Measurements from ENCODE around the gene CENPVL2.
"Not testable (repeated sequence)": the region's sequence is repeated elsewhere in the genome, so short reads cannot be mapped to it uniquely, and the experiment has no call there.

The CENPVL2 gene

DNA sequence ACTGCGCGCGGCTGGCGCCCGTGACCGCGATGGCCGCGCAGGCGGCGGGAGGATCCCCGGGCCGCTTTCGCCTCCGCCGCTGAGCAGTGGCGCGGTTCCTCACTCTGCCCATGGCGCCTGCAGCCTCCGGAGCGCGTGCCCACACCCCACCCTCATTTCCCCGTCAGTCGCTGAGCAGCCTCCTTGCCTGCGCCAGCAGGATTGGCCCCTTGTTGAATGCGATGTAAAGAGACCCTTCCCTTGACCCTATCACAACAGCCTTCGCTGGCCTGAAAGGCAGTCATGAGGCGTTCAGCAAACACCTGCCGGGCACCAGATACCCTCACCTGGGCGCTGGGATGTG lies at the start of gene CENPVL2:
Gene CENPVL2 (minus strand): TSS at position 112 of the 343 bp plus-strand sequence. CDS start 0 bp downstream, at position 112.
- not testable (repeated sequence) for DNase-seq

DNA sequence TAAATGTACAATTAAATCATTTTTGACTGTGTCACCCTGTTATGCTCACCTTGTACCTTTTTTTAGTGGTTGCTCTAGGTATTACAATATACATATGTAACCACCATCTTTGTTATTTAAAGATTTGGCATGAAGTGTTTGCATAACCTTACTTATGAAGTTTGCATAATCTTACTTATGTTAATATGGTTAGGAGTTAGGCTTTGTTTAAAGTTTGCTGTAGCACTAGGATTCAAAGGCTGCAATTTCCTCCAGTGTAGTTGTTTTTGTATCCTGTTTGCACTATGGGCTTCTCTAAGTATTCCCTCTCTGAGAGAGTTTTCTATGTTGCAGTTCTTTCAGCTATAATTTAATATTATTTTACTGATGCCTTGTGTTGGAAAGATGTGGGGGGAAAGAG lies 45.6 kb upstream of the CENPVL2 start:
- DNase-seq: no peak

DNA sequence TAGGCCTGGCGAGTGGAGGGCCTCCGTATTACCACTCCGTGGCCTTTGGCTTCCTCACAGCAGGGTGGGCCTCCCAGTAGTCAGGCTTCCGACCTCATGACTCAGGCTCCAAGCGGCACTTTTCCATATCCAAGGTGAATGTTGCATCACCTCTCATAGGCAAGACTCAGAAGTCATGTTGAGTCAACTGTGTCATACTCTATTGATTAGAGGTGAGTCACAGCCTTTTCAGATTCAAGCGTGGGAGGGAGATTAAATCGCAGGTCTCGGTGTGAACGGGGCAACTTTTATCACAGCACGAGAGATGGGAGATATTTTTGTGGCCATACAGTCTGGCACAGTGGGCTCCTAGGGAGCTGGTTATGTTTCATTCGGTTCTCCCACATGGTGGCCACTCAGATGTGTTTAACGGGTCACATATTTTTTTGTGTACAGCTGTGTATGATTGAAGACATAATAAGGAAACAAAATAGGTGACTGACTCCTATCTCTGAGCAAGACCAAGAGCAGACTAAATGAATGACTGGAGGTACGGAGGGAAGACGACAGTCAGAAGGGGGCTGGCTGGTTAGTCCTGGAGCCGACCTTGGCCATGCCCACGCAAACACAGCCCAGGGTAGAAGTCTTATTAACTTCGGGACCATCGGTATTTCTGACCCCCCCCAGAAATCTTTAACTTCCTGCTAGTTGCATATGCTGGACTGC lies 30.5 kb upstream of the CENPVL2 start:
- DNase-seq: not testable (repeated sequence)

DNA sequence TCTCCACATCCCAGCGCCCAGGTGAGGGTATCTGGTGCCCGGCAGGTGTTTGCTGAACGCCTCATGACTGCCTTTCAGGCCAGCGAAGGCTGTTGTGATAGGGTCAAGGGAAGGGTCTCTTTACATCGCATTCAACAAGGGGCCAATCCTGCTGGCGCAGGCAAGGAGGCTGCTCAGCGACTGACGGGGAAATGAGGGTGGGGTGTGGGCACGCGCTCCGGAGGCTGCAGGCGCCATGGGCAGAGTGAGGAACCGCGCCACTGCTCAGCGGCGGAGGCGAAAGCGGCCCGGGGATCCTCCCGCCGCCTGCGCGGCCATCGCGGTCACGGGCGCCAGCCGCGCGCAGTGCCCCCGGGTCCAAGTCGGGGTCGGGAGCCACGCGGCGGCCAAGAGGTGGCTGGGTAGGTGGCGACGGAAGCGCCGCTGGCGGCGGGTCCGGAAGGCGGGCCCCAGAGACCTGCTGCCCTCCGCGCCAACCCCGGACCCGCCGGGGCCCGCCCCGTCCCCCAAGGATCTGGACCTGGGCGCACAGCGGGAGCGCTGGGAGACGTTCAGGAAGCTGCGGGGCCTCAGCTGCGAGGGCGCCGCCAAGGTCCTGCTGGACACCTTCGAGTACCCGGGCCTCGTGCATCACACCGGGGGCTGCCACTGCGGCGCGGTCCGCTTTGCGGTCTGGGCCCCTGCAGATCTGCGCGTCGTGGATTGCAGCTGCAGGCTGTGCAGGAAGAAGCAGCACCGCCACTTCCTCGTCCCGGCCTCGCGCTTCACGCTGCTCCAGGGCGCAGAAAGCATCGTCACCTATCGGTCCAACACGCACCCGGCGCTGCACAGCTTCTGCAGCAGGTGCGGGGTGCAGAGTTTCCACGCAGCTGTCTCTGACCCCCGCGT lies 27.9 kb upstream of the CENPVL2 start, which contains the start of gene CENPVL1:
Gene CENPVL1 (plus strand): TSS at position 236 of the 888 bp plus-strand sequence. CDS start 0 bp downstream, at position 236.
- DNase-seq: not testable (repeated sequence)

DNA sequence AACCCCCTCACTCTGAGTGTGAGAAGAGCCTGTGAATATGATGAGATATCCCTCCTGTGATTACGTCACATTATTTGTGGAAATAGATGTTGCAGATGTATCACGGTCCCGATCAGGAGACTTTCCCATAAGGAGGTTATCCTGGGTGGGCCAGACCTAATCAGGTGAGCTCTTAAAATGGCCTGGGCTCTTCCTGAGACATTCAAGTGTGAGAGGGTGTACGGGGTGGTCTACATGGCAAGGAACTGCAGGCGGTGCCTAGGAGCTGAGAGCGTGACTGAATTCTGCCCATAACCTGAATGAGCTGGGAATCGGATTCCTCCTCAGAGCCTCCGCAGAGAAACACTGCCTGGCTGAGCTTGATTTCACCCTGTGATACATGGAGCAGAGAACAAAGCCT lies 14.8 kb upstream of the CENPVL2 start:
- DNase-seq: no peak

DNA sequence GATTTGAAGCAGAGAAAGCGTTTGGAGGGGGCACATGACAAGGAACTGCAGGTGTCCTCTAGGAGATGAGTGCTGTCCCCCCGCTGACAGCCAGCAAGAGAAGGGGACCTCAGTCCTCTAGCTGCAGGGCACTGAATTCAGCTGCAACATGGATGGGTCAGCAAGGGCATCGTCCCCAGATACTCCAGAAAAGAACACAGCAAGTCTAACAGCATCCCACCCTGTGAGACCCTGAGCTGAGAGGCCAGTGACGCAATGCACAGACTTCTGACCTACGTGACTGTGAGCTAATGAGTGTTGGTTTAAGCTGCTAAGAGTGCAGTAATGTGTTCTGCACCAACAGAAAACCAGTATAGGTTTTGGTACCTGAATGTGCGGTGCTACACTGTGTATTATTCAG lies 11.6 kb upstream of the CENPVL2 start:
- no peak for DNase-seq

DNA sequence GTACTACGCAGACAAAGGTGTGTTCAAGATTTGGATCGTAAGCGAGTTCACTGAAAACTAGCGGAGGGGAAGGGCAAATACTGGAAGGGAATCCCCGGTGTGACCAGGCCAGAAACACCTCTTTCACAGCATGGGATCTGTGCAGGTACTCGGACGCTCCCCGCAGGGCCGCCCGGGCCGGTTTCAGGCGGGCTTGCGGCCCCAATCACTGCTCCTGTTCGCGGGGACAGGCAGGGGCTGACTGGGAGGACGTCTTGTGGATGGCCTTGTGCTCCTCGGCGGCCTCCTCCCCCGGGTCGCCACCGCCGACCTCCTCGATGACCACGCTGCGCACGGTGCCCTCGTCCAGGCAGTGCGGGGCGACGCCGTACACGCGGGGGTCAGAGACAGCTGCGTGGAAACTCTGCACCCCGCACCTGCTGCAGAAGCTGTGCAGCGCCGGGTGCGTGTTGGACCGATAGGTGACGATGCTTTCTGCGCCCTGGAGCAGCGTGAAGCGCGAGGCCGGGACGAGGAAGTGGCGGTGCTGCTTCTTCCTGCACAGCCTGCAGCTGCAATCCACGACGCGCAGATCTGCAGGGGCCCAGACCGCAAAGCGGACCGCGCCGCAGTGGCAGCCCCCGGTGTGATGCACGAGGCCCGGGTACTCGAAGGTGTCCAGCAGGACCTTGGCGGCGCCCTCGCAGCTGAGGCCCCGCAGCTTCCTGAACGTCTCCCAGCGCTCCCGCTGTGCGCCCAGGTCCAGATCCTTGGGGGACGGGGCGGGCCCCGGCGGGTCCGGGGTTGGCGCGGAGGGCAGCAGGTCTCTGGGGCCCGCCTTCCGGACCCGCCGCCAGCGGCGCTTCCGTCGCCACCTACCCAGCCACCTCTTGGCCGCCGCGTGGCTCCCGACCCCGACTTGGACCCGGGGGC lies 567 bp downstream of the CENPVL2 start:
- DNase-seq: not testable (repeated sequence)

DNA sequence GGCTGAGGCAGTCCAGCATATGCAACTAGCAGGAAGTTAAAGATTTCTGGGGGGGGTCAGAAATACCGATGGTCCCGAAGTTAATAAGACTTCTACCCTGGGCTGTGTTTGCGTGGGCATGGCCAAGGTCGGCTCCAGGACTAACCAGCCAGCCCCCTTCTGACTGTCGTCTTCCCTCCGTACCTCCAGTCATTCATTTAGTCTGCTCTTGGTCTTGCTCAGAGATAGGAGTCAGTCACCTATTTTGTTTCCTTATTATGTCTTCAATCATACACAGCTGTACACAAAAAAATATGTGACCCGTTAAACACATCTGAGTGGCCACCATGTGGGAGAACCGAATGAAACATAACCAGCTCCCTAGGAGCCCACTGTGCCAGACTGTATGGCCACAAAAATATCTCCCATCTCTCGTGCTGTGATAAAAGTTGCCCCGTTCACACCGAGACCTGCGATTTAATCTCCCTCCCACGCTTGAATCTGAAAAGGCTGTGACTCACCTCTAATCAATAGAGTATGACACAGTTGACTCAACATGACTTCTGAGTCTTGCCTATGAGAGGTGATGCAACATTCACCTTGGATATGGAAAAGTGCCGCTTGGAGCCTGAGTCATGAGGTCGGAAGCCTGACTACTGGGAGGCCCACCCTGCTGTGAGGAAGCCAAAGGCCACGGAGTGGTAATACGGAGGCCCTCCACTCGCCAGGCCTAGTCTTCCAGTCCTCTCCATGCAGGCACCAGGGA lies 2.8 kb downstream of the CENPVL2 start:
- DNase-seq: not testable (repeated sequence)

DNA sequence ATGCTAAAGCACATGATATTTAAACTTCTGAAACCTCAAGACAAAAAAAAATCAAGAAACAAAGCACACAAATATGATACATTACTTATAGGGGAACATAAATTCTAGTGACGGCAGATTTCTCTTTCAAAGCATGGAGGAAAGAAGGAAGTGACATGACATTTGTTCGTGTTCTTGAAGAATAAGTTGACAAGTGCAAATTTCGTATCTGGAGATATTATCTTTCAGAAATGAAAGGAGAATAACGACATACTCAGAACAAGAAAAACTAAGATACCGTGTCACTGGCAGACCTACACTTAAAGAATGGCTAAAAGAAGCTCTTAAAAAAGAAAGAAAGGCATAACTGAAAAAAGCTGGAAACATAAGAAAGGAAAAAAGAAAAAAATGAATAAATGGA lies 16.6 kb downstream of the CENPVL2 start:
- no peak for DNase-seq

DNA sequence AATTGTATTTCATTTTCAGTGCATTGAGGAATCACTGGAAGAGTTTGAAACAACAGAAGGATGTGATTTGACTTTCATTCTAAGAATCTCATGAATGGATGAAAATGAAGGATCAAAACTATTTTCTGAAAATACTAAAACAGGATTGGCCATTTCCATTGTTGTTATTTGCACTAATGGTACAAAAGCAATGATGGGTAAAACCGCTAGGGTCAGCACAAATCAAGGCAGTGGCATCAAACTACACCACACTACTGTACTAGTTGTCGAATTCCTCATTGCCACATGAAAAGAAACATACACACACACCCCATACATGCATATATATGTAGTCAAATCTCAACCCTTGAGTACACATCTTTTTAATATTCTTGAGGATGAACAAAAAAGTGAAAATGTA lies 39.3 kb downstream of the CENPVL2 start:
- no peak for DNase-seq

DNA sequence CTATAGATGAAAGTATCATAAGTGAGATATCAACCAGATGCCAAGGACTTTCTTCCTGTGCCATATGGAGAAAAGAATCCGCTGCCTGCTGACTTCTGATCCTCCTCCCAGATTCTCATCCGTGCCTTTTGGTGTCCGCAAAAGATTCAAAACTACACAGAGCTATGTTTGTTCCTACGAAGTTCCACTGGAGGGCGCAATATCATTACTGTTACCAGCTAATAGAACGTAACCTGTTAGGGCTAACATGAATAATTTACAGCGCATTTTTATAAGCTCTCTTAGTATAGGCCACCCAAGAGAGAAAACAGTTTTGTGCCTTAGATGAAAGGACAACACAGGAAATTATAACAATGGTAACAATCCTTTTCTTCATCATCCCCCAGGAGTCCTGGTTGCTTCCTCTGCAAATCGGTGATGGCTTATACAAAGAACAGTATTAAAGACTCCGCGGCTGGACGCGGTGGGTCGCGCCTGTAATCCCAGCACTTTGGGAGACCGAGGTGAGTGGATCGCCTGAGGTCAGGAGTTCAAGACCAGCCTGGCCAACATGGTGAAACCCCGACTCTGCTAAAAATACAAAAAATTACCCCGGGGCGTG lies 41.1 kb downstream of the CENPVL2 start:
- no peak for DNase-seq

DNA sequence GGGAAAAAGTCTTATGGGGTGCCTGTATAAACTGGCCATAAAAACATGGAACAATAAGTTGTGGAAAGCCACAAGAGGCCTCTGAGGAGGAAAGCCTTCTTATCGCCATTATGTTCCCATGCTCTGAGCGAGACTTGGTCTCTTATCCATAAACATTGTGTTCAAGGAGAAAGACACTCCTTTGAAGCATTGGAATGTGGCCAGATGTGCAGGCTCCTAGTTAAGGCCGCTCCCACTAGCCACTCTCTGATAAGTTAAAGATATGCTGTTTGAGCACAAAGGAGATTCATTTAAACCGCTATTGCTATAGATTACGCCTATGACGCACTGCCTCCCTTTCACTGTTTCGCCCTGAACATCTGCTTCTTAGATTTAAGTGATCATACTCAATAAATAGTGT lies 46.1 kb downstream of the CENPVL2 start:
- not testable (repeated sequence) for DNase-seq
